ENCODE measurements around the gene PDZD2. TPM values are rescaled to one million over a fixed set of nuclear protein-coding genes. Genes with fewer than 3 reads are reported as not detected.

Gene PDZD2
- total RNA-seq, 4 donors from 2014 or later, result 13.7 to 26.7 (median 24.1) TPM

GRCh38 chr5:32082701-32083100 is 443.8 kb downstream of the PDZD2 start:
- TF ChIP-seq POLR2A (IDR thresholded peaks at IDR 0.05) (no peak), CTCF (IDR thresholded peaks at IDR 0.05) (no peak)
- intact Hi-C loops (cut with DNase I), result loop anchor here (5.0 kb wide), 1 partner anchor 500 kb away; no protein-coding TSS in a partner anchor

GRCh38 chr5:32083981-32084430 is 445.1 kb downstream of the PDZD2 start:
- Histone ChIP-seq H3K4me3 (no peak overlapping the region), H3K9me3 (no peaks in the 10 kb centered on the region), H3K4me1 (no peaks in the 10 kb centered on the region), H3K27ac (no peak overlapping the region), H3K27me3 (no peaks in the 10 kb centered on the region), H3K36me3 (peaks cover 7 to 47% (median 12%) of the 10 kb centered on the region in 3 donors)
- intact Hi-C loops (cut with DNase I), result loop anchor here (5.0 kb wide), 1 partner anchor 502 kb away; no protein-coding TSS in a partner anchor
- no peak for TF ChIP-seq POLR2A (IDR thresholded peaks at IDR 0.05)
- TF ChIP-seq CTCF (IDR thresholded peaks at IDR 0.05), result no peak
- WGBS, 2 donors, result 76 to 80% methylated on average over 8 to 10 of the region's 10 CpGs
- DNase-seq, result no peak

More at GRCh38 chr5:32082701-32083100, 443.8 kb downstream of the PDZD2 start:
- peaks cover 3 to 47% (median 7%) of the 10 kb centered on the region in 3 donors for H3K36me3 ChIP-seq
- whole genome bisulfite sequencing, 2 donors, result 83 to 89% methylated on average over 4 of the region's 4 CpGs
- no peak overlapping the region for H3K27ac ChIP-seq
- no peaks in the 10 kb centered on the region for H3K9me3 ChIP-seq
- H3K4me3 ChIP-seq, result no peak overlapping the region
- no peaks in the 10 kb centered on the region for H3K27me3 ChIP-seq
- no peak for DNase-seq
- no peaks in the 10 kb centered on the region for H3K4me1 ChIP-seq

- Histone ChIP-seq H3K27ac (no peak overlapping the region), H3K9me3 (no peaks in the 10 kb centered on the region), H3K36me3 (peaks cover 7 to 62% (median 19%) of the 10 kb centered on the region in 3 donors), H3K4me1 (no peaks in the 10 kb centered on the region), H3K27me3 (no peaks in the 10 kb centered on the region), H3K4me3 (no peak overlapping the region)
- intact Hi-C loops (cut with DNase I), result no loop called here
- DNase-seq, result no peak
- 87 to 88% methylated on average over 7 to 11 of the region's 24 CpGs for WGBS, 2 donors
- TF ChIP-seq POLR2A (IDR thresholded peaks at IDR 0.05) (no peak), CTCF (IDR thresholded peaks at IDR 0.05) (no peak)
Measured at GRCh38 chr5:32087086-32088082, 448.5 kb downstream of the PDZD2 start.

GRCh38 chr5:32088214-32088613 is 449.3 kb downstream of the PDZD2 start:
- Histone ChIP-seq H3K27me3 (no peaks in the 10 kb centered on the region), H3K4me3 (no peak overlapping the region), H3K27ac (no peak overlapping the region), H3K9me3 (no peaks in the 10 kb centered on the region), H3K4me1 (peaks cover 0 to 4% (median 0%) of the 10 kb centered on the region in 3 donors), H3K36me3 (peaks cover 7 to 70% (median 19%) of the 10 kb centered on the region in 3 donors)
- 82 to 96% methylated on average over 3 to 7 of the region's 12 CpGs for WGBS, 2 donors
- intact Hi-C loops (cut with DNase I), result no loop called here
- no peak for TF ChIP-seq CTCF (IDR thresholded peaks at IDR 0.05)
- no peak for DNase-seq
